ENCODE results near the gene NAT8.
"Not testable (repeated sequence)": the region's sequence is repeated elsewhere in the genome, so short reads cannot be mapped to it uniquely, and the experiment has no call there.

The NAT8 gene

GRCh38 chr2:73611193-73611592 lies 31.0 kb downstream of the NAT8 start:
- H3K4me3 ChIP-seq (ENCODE audit: low read depth, low read length) = no peak overlapping the region
- TF ChIP-seq, protein P1, sequence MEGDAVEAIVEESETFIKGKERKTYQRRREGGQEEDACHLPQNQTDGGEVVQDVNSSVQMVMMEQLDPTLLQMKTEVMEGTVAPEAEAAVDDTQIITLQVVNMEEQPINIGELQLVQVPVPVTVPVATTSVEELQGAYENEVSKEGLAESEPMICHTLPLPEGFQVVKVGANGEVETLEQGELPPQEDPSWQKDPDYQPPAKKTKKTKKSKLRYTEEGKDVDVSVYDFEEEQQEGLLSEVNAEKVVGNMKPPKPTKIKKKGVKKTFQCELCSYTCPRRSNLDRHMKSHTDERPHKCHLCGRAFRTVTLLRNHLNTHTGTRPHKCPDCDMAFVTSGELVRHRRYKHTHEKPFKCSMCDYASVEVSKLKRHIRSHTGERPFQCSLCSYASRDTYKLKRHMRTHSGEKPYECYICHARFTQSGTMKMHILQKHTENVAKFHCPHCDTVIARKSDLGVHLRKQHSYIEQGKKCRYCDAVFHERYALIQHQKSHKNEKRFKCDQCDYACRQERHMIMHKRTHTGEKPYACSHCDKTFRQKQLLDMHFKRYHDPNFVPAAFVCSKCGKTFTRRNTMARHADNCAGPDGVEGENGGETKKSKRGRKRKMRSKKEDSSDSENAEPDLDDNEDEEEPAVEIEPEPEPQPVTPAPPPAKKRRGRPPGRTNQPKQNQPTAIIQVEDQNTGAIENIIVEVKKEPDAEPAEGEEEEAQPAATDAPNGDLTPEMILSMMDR (IDR thresholded peaks at IDR 0.05; ENCODE audit: control insufficient read depth, extremely low read depth, insufficient read depth) = no peak
- no peak for DNase-seq (ENCODE audit: low read depth)

DNA sequence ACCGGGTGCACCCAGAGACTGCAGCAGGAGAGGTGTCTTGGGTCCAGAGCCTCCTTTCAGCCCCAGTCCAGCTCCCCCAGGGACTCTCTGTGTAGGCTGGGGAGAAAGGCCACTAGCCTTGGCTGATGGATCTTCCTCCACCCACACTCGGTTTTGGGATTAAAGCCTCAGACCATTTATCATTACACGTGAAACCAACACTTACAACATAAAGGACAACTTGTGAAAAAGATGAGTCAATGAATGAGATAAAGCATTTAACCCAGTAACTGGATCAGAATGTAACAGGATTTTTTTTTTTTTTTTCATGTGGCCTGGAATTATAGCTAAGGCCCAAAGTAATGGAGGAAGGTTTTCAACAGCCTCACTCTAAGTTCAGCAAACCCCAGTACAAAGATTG lies 32.1 kb downstream of the NAT8 start:
- DNase-seq (ENCODE audit: low read depth) = no peak
- H3K4me3 ChIP-seq (ENCODE audit: low read depth, low read length) = no peak overlapping the region
- TF ChIP-seq, protein P1 (IDR thresholded peaks at IDR 0.05; ENCODE audit: control insufficient read depth, extremely low read depth, insufficient read depth) = no peak

- not testable (repeated sequence) for DNase-seq (ENCODE audit: low read depth); H3K4me3 ChIP-seq (ENCODE audit: low read depth, low read length)
Observed at GRCh38 chr2:73604589-73604988, 37.6 kb downstream of the NAT8 start.

- DNase-seq (ENCODE audit: low read depth); H3K4me3 ChIP-seq (ENCODE audit: low read depth, low read length): not testable (repeated sequence)
Observed at GRCh38 chr2:73603099-73603588, 39.1 kb downstream of the NAT8 start.

DNA sequence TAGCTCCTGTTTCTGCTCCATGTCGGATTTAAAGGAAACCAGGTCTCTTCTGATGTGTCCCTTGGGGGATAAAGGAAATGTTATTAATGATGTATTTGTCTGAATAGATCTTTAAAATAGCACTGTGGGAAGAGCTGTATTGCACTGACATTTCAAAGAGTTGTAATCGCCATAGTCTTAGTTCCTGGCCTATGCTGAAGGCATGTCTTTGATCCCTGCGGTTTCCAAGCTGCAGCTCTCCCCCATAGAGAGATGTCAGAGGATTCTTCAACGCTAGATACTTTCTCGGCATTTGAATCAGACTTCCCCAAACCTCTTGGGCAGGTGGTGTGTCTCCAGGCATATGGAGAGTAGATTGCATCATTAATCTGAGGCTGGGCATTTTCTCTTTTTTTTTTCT lies 40.4 kb downstream of the NAT8 start:
- TF ChIP-seq, protein P1 (IDR thresholded peaks at IDR 0.05; ENCODE audit: control insufficient read depth, extremely low read depth, insufficient read depth) = no peak
- DNase-seq (ENCODE audit: low read depth) = no peak
- H3K4me3 ChIP-seq (ENCODE audit: low read depth, low read length) = no peak overlapping the region

DNA sequence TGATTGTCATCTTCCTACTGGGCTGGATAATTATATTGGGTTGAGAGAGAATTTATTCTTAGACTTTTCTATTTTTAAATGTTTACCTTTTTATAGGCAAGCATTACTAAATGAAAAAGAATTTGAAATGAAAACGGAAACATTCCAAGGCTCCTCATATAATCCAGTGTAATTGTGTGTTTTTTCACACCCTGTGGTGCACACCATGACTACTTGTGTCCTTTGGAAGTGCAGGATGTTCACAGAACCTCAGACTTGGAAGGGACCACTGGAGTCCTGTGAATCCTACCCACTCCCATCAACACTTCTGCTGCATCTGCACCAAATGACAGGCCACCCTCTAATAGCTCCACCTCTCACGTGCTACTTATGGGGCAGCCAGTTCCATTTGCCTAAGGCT lies 48.0 kb downstream of the NAT8 start:
- no peak overlapping the region for H3K4me3 ChIP-seq (ENCODE audit: low read depth, low read length)
- TF ChIP-seq, protein P1 (IDR thresholded peaks at IDR 0.05; ENCODE audit: control insufficient read depth, extremely low read depth, insufficient read depth) = no peak
- DNase-seq (ENCODE audit: low read depth) = no peak

DNA sequence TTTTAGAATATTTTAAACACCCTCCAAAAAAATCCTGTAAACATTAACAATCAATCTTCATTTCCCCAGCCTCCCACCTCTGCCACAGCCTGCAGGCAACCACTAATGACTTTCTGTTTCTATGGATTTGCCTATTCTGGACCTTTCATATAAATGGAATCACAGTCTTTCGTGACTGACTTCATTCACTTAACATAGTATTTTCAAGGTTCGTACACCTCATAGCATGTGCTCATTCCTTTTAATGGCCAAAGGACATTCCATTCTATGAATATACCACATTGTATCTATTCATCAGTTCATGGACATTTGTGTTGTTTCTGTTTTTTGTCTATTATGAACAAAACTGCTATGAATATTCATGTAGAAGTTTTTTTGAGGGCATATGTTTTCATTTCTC lies 48.5 kb downstream of the NAT8 start:
- no peak overlapping the region for H3K4me3 ChIP-seq (ENCODE audit: low read depth, low read length)
- no peak for DNase-seq (ENCODE audit: low read depth)
- TF ChIP-seq, protein P1 (IDR thresholded peaks at IDR 0.05; ENCODE audit: control insufficient read depth, extremely low read depth, insufficient read depth) = no peak
